Measurements from ENCODE around the gene ERP29.
A peak's percentile ranks its signal among the peaks of the same experiment; 100 is the strongest.
"Not testable (repeated sequence)": the region's sequence is repeated elsewhere in the genome, so short reads cannot be mapped to it uniquely, and the experiment has no call there.

ERP29 gene

GRCh38 chr12:111991946-111992345 lies 21.3 kb upstream of the ERP29 start:
- TF ChIP-seq POLR2A (IDR thresholded peaks at IDR 0.05; ENCODE audit: low read depth, low read length) (no peak), TAF1 (IDR thresholded peaks at IDR 0.05; ENCODE audit: borderline replicate concordance, low read depth, low read length) (no peak), POLR2AphosphoS5 (IDR thresholded peaks at IDR 0.05; ENCODE audit: low read depth, low read length) (no peak)
- DNase-seq (ENCODE audit: insufficient read length) (no peak), FAIRE-seq (peak; percentile 30)

- FAIRE-seq (no peak), DNase-seq (ENCODE audit: insufficient read length) (no peak)
- TF ChIP-seq TAF1 (IDR thresholded peaks at IDR 0.05; ENCODE audit: borderline replicate concordance, low read depth, low read length), result no peak
Measured at GRCh38 chr12:111992464-111992863, 20.8 kb upstream of the ERP29 start.

- FAIRE-seq, result peak; percentile 54
- DNase-seq (ENCODE audit: insufficient read length), result no peak
- TF ChIP-seq TAF1 (IDR thresholded peaks at IDR 0.05; ENCODE audit: borderline replicate concordance, low read depth, low read length) (no peak), POLR2A (IDR thresholded peaks at IDR 0.05; ENCODE audit: low read depth, low read length) (no peak), POLR2AphosphoS5 (IDR thresholded peaks at IDR 0.05; ENCODE audit: low read depth, low read length) (no peak)
Measured at GRCh38 chr12:111993292-111994150, 19.7 kb upstream of the ERP29 start.

GRCh38 chr12:111994211-111995111 lies 18.8 kb upstream of the ERP29 start:
- not testable (repeated sequence) for DNase-seq (ENCODE audit: insufficient read length)
- peak; percentile 60 for FAIRE-seq

- TF ChIP-seq POLR2AphosphoS5 (IDR thresholded peaks at IDR 0.05; ENCODE audit: low read depth, low read length) (no peak), POLR2A (IDR thresholded peaks at IDR 0.05; ENCODE audit: low read depth, low read length) (no peak), TAF1 (IDR thresholded peaks at IDR 0.05; ENCODE audit: borderline replicate concordance, low read depth, low read length) (no peak)
- FAIRE-seq, result no peak
- no peak for DNase-seq (ENCODE audit: insufficient read length)
Measured at GRCh38 chr12:111995782-111996480, 17.3 kb upstream of the ERP29 start.

GRCh38 chr12:111997300-111997699 lies 15.9 kb upstream of the ERP29 start:
- TF ChIP-seq POLR2A (IDR thresholded peaks at IDR 0.05; ENCODE audit: low read depth, low read length) (no peak), TAF1 (IDR thresholded peaks at IDR 0.05; ENCODE audit: borderline replicate concordance, low read depth, low read length) (no peak), POLR2AphosphoS5 (IDR thresholded peaks at IDR 0.05; ENCODE audit: low read depth, low read length) (no peak)
- FAIRE-seq, result no peak
- DNase-seq (ENCODE audit: insufficient read length), result no peak

- DNase-seq (ENCODE audit: insufficient read length) (no peak), FAIRE-seq (no peak)
- TF ChIP-seq POLR2A (IDR thresholded peaks at IDR 0.05; ENCODE audit: low read depth, low read length) (no peak), TAF1 (IDR thresholded peaks at IDR 0.05; ENCODE audit: borderline replicate concordance, low read depth, low read length) (no peak), POLR2AphosphoS5 (IDR thresholded peaks at IDR 0.05; ENCODE audit: low read depth, low read length) (no peak)
Measured at GRCh38 chr12:111998015-111998414, 15.2 kb upstream of the ERP29 start.

- not testable (repeated sequence) for FAIRE-seq; DNase-seq (ENCODE audit: insufficient read length)
Measured at GRCh38 chr12:111999129-111999528, 14.1 kb upstream of the ERP29 start.

- TF ChIP-seq POLR2A (IDR thresholded peaks at IDR 0.05; ENCODE audit: low read depth, low read length) (no peak), POLR2AphosphoS5 (IDR thresholded peaks at IDR 0.05; ENCODE audit: low read depth, low read length) (no peak)
- no peak for DNase-seq (ENCODE audit: insufficient read length)
- FAIRE-seq, result no peak
Measured at GRCh38 chr12:112000820-112001219, 12.4 kb upstream of the ERP29 start.

- FAIRE-seq (no peak), DNase-seq (ENCODE audit: insufficient read length) (no peak)
- no peak for TF ChIP-seq TAF1 (IDR thresholded peaks at IDR 0.05; ENCODE audit: borderline replicate concordance, low read depth, low read length)
- TF ChIP-seq POLR2AphosphoS5 (IDR thresholded peaks at IDR 0.05; ENCODE audit: low read depth, low read length), result no peak
- TF ChIP-seq POLR2A (IDR thresholded peaks at IDR 0.05; ENCODE audit: low read depth, low read length), result no peak
Measured at GRCh38 chr12:112001576-112001975, 11.7 kb upstream of the ERP29 start.

GRCh38 chr12:112004041-112004440 lies 9.2 kb upstream of the ERP29 start:
- TF ChIP-seq POLR2AphosphoS5 (IDR thresholded peaks at IDR 0.05; ENCODE audit: low read depth, low read length) (no peak), TAF1 (IDR thresholded peaks at IDR 0.05; ENCODE audit: borderline replicate concordance, low read depth, low read length) (no peak), POLR2A (IDR thresholded peaks at IDR 0.05; ENCODE audit: low read depth, low read length) (no peak)
- no peak for DNase-seq (ENCODE audit: insufficient read length)
- FAIRE-seq, result no peak

Data from GM12892 (cell line).